ENCODE results near the gene SYT1.
"Not testable (repeated sequence)": the region's sequence is repeated elsewhere in the genome, so short reads cannot be mapped to it uniquely, and the experiment has no call there.

Gene SYT1

DNA sequence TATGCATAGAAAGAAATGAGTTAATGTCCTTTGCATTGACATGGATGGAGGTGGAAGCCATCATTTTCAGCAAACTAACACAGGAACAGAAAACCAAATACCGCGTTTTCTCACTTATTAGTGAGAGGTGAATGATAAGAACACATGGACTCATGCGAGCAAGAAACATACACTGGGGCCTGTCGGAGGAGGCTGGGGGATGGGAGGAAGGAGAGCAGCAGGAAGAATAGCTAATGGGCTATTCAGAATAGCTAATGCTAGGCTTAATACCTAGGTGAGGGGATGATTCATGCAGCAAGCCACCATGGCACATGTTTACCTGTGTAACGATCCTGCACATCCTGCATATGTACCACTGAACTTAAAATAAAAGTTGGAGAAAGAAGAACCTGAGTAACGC, 29.1 kb upstream of the SYT1 start:
- TF ChIP-seq MYC (IDR thresholded peaks at IDR 0.05; ENCODE audit: low read depth, low read length) (no peak), POLR2A (IDR thresholded peaks at IDR 0.05; ENCODE audit: extremely low read depth, insufficient read length) (no peak)
- TF ChIP-seq, protein P1, sequence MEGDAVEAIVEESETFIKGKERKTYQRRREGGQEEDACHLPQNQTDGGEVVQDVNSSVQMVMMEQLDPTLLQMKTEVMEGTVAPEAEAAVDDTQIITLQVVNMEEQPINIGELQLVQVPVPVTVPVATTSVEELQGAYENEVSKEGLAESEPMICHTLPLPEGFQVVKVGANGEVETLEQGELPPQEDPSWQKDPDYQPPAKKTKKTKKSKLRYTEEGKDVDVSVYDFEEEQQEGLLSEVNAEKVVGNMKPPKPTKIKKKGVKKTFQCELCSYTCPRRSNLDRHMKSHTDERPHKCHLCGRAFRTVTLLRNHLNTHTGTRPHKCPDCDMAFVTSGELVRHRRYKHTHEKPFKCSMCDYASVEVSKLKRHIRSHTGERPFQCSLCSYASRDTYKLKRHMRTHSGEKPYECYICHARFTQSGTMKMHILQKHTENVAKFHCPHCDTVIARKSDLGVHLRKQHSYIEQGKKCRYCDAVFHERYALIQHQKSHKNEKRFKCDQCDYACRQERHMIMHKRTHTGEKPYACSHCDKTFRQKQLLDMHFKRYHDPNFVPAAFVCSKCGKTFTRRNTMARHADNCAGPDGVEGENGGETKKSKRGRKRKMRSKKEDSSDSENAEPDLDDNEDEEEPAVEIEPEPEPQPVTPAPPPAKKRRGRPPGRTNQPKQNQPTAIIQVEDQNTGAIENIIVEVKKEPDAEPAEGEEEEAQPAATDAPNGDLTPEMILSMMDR (IDR thresholded peaks at IDR 0.05; ENCODE audit: low read depth, low read length), result no peak
- TF ChIP-seq, protein P2, sequence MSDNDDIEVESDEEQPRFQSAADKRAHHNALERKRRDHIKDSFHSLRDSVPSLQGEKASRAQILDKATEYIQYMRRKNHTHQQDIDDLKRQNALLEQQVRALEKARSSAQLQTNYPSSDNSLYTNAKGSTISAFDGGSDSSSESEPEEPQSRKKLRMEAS (IDR thresholded peaks at IDR 0.05; ENCODE audit: low read depth, low read length), result no peak
- DNase-seq (ENCODE audit: low read depth), result no peak
- H3K4me3 ChIP-seq (ENCODE audit: low read depth, low read length), result no peak overlapping the region

DNA sequence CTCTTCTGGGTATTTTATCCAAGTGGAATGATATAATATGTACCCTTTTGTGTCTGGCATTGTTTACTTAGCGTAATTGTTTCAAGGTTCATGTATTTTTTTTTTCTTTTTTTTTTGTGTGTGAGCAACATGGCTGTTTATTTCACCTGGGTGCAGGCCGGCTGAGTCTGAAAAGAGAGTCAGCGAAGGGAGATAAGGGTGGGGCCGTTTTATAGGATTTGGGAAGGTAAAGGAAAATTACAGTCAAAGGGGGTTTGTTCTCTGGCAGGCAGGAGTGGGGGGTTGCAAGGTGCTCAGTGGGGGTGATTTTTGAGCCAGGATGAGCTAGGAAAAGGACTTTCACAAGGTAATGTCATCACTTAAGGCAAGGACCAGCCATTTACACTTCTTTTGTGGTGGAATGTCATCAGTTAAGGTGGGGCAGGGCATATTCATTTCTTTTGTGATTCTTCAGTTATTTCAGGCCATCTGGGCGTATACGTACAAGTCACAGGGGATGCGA, 24.0 kb upstream of the SYT1 start:
- DNase-seq (ENCODE audit: low read depth); H3K4me3 ChIP-seq (ENCODE audit: low read depth, low read length): not testable (repeated sequence)

- H3K4me3 ChIP-seq (ENCODE audit: low read depth, low read length), result no peak overlapping the region
- TF ChIP-seq, protein P1 (IDR thresholded peaks at IDR 0.05; ENCODE audit: low read depth, low read length), result no peak
- TF ChIP-seq MYC (IDR thresholded peaks at IDR 0.05; ENCODE audit: low read depth, low read length) (no peak), POLR2A (IDR thresholded peaks at IDR 0.05; ENCODE audit: extremely low read depth, insufficient read length) (no peak)
- TF ChIP-seq, protein P2 (IDR thresholded peaks at IDR 0.05; ENCODE audit: low read depth, low read length), result no peak
- no peak for DNase-seq (ENCODE audit: low read depth)
Measured at GRCh38 chr12:78853231-78853630, 11.3 kb upstream of the SYT1 start.

GRCh38 chr12:78863482-78864402, 832 bp upstream of the SYT1 start:
- TF ChIP-seq, protein P2 (IDR thresholded peaks at IDR 0.05; ENCODE audit: low read depth, low read length), result no peak
- TF ChIP-seq MYC (IDR thresholded peaks at IDR 0.05; ENCODE audit: low read depth, low read length), result no peak
- no peak for TF ChIP-seq POLR2A (IDR thresholded peaks at IDR 0.05; ENCODE audit: extremely low read depth, insufficient read length)
- TF ChIP-seq, protein P1 (IDR thresholded peaks at IDR 0.05; ENCODE audit: low read depth, low read length), result no peak
- no peak overlapping the region for H3K4me3 ChIP-seq (ENCODE audit: low read depth, low read length)
- DNase-seq (ENCODE audit: low read depth), result no peak

GRCh38 chr12:78864870-78865463, 393 bp downstream of the SYT1 start:
- no peak overlapping the region for H3K4me3 ChIP-seq (ENCODE audit: low read depth, low read length)
- DNase-seq (ENCODE audit: low read depth), result no peak
- TF ChIP-seq MYC (IDR thresholded peaks at IDR 0.05; ENCODE audit: low read depth, low read length) (no peak), POLR2A (IDR thresholded peaks at IDR 0.05; ENCODE audit: extremely low read depth, insufficient read length) (no peak)
- TF ChIP-seq, protein P2 (IDR thresholded peaks at IDR 0.05; ENCODE audit: low read depth, low read length), result no peak
- TF ChIP-seq, protein P1 (IDR thresholded peaks at IDR 0.05; ENCODE audit: low read depth, low read length), result no peak

DNA sequence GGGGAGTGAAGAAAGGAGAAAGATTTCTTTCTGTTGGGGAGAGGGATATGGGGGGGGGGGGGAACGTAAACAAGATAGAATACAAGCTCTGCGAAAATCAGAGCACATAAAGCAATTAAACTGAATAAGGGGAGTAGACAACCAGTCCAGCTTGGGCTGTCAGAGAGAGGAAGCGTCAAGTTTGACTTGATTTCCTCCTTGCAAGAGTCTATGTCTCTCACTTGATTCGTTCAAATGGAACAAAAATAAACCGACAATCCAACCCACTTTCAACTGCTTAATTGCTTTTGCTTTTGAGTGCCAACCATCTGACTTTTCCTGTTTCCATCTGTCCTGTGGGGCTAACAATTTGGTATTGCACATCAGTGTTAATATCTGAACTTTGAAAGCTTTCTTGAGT, 942 bp downstream of the SYT1 start:
- no peak overlapping the region for H3K4me3 ChIP-seq (ENCODE audit: low read depth, low read length)
- no peak for DNase-seq (ENCODE audit: low read depth)
- TF ChIP-seq, protein P2 (IDR thresholded peaks at IDR 0.05; ENCODE audit: low read depth, low read length), result no peak
- TF ChIP-seq, protein P1 (IDR thresholded peaks at IDR 0.05; ENCODE audit: low read depth, low read length), result no peak
- TF ChIP-seq MYC (IDR thresholded peaks at IDR 0.05; ENCODE audit: low read depth, low read length), result no peak
- TF ChIP-seq POLR2A (IDR thresholded peaks at IDR 0.05; ENCODE audit: extremely low read depth, insufficient read length), result no peak
